GM18951 (cell line): ENCODE results near the gene ARSB.

Experiments used
- POLR2A ChIP-seq: IDR thresholded peaks from 4 replicates; pipeline ENCODE4 v1.6.1; 2011; ENCODE audit warnings: mild to moderate bottlenecking; ENCODE audit not compliant: insufficient read length, insufficient read depth; ENCODE audit errors: extremely low read depth
- in situ Hi-C: fragments of 300-500 bp; cut with MboI; formaldehyde crosslinking; loops from one replicate; pipeline ENCODE4 v1.12.0; 2022; ENCODE audit warnings: low sequenced_read_pairs, mixed read lengths, inconsistent platforms; ENCODE audit not compliant: unreplicated experiment

Gene ARSB

GRCh38 chr5:78964889-78965288, 20.2 kb downstream of the ARSB start:
- TF ChIP-seq POLR2A: no peak
- in situ Hi-C loops: no loop called here

- in situ Hi-C loops: no loop called here
- TF ChIP-seq POLR2A: no peak
Measured at GRCh38 chr5:78961743-78962142, 23.4 kb downstream of the ARSB start.

GRCh38 chr5:78959767-78960166, 25.3 kb downstream of the ARSB start:
- no peak for TF ChIP-seq POLR2A
- in situ Hi-C loops: no loop called here

GRCh38 chr5:78958672-78959445, 26.3 kb downstream of the ARSB start:
- no peak for TF ChIP-seq POLR2A
- in situ Hi-C loops: no loop called here

- in situ Hi-C loops: no loop called here
- no peak for TF ChIP-seq POLR2A
Measured at GRCh38 chr5:78956901-78957300, 28.2 kb downstream of the ARSB start.

- no peak for TF ChIP-seq POLR2A
- in situ Hi-C loops: no loop called here
Measured at GRCh38 chr5:78953092-78953800, 31.9 kb downstream of the ARSB start.

GRCh38 chr5:78930721-78931120, 54.4 kb downstream of the ARSB start:
- TF ChIP-seq POLR2A: no peak
- in situ Hi-C loops: no loop called here

- TF ChIP-seq POLR2A: no peak
- in situ Hi-C loops: no loop called here
Measured at GRCh38 chr5:78929833-78930232, 55.3 kb downstream of the ARSB start.

- no peak for TF ChIP-seq POLR2A
- in situ Hi-C loops: no loop called here
Measured at GRCh38 chr5:78927657-78928282, 57.3 kb downstream of the ARSB start.

- TF ChIP-seq POLR2A: no peak
- in situ Hi-C loops: no loop called here
Measured at GRCh38 chr5:78926252-78926651, 58.9 kb downstream of the ARSB start.

- TF ChIP-seq POLR2A: no peak
- in situ Hi-C loops: no loop called here
Measured at GRCh38 chr5:78925129-78925876, 59.8 kb downstream of the ARSB start.

GRCh38 chr5:78923622-78923970, 61.5 kb downstream of the ARSB start:
- TF ChIP-seq POLR2A: no peak
- in situ Hi-C loops: no loop called here

GRCh38 chr5:78922879-78923621, 62.1 kb downstream of the ARSB start:
- in situ Hi-C loops: no loop called here
- no peak for TF ChIP-seq POLR2A

- in situ Hi-C loops: no loop called here
- TF ChIP-seq POLR2A: no peak
Measured at GRCh38 chr5:78920604-78921003, 64.5 kb downstream of the ARSB start.
